HG02798 (cell line): ENCODE data around the gene SOX2.

Experiments used
- ATAC-seq: cut with Tn5 transposase; IDR thresholded peaks from one replicate; pipeline ENCODE4 v1.9.1; 2021; ENCODE audit warnings: mild to moderate bottlenecking; ENCODE audit not compliant: unreplicated experiment, poor library complexity

SOX2 gene

DNA sequence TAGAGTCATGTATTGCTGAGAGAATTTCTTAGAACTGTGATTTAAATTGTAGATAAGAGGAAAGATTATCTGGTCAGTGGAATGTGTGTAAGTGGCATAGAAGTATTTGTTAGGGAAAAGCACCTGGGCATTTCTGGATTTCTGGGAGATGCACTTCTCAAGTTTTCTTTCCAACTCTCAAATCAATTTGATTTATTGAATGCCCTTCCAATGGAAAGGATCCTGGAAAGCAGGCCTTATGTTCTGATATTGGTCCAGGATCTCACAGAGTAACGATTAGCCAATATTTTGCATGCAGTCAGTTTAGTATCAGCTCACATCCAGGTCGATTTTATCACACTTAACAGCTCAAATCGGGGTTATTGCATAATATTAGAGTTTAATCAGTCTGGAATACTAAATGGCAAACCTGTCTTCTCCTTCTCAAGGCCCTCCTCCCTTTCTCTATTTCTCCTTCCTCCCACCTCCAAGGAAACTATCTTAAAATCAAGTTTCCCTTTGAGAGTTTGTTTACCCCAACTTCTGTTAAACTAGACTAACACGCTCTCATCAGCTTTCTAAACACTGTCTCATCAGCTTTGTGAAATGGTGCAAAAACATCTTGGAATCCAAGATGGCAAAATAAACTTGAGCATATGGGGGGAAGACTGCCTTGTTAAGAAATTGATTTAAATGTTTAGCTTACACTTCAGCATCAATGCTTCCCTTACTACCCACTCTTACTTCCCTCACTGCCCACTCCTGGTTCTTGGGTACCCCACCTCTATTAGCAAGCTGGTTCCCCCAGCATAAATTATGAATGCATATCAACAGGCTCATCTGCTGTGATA, 9.5 kb downstream of the SOX2 start:
- ATAC-seq, result no peak

DNA sequence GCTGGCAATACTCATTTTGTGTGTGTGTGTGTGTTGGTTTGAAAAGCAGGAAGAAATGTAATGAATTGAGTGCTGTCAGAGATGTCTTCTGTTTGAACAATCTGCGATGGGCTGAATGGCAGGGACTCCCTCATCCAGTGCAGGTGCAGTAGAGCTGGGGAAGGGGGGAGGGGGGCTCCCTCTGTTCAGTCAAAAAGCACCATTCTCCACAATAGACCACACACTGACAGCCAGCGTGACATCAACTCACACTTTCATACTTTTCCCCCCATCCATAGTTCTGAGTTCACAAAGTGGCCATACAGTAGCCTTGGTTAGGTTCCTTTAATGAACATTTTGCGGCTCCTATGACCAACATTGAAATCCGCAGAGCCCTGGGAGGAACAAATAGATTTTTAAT, 10.4 kb downstream of the SOX2 start:
- ATAC-seq, result no peak

DNA sequence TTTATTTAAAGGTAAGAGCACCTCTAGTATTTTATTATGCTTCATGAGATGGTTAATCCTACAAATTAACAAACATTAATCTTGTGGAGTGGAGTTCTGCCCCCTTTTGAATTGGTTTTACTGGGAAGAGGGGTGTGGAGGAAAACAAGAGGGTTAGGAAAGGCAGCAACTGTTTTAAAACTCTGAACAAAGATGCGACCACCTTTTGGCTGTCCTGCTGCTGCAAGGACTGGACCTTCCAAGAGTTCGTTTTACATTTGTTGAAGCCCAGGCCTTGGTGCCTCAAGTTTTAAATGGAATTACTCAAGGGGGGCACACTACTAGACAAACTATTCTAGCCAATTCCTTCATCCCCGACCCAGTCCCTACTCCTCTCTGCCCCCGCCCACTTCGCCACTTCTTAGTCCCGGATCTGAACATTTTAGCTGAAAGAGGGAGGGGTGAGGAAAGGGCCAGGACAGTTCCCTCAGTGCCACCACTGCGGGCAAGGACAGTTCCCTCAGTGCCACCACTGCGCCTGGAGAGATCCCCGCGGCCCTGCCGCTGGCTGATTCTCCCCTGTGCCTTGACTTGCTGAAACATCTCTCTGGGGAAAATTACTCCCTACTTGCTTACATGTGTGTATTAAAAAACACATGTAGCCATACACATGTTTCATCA, 11.2 kb downstream of the SOX2 start:
- ATAC-seq, result no peak

DNA sequence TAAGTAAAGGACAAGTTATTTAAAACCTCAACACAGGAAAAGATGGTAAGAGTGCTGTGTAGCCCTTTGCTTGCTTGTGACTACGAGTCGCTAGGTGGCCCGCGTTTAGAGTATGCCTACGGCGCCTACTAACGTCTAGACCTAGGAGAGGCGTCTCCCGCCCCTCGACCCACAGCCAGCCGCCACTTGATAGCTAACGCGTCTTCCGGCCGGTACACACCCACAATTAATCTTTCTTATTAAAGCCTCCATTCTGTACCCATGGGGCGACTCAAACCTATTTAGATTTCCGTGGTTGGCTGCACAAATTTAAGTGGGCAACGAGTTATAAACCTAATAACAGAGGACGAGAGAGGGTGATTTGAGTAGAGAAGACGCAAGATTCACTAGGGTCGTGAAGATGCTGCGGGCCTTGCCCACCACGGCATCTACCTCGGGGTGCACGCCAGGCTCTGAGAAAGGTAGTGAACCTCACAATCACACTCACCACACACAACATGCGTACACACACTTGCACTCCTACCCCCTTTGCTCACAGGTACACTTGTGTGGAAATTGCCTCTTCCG, 12.0 kb downstream of the SOX2 start:
- no peak for ATAC-seq

DNA sequence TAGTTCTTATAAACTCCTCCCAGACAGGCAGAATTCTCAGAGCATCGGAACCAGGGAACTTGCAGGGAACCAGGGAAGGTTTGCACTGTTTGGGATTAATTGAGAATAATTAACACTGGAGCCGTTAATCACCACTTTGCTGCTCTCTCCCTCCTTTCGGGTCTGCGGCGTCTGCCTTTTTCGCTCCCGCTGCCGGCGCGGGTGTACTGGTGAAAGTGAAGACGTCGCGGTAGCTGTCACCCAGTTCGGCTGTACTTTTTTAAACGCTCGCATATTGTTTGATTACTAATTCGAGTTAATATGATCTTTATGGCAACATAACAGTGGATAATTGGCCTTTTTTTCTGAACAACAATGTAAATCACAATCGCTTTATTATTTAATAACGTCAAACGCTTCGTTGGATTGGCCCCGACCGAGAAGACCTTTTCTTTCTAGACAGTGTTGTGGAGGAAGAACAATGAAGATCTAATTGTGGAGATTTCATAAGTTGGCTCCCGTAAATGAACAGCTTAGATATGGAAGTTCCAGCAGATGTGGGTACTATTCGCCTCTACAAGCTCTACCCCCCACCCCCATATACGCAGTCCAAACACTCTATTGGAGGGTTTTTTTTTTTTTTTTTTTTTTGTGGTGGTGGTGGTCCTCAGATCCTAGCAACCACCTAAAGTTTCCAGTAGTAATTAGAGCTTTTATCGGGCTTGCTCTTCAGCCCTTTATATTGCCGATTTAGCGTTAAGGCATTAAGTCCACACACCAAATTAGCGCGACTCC, 12.7 kb downstream of the SOX2 start:
- ATAC-seq, result no peak

DNA sequence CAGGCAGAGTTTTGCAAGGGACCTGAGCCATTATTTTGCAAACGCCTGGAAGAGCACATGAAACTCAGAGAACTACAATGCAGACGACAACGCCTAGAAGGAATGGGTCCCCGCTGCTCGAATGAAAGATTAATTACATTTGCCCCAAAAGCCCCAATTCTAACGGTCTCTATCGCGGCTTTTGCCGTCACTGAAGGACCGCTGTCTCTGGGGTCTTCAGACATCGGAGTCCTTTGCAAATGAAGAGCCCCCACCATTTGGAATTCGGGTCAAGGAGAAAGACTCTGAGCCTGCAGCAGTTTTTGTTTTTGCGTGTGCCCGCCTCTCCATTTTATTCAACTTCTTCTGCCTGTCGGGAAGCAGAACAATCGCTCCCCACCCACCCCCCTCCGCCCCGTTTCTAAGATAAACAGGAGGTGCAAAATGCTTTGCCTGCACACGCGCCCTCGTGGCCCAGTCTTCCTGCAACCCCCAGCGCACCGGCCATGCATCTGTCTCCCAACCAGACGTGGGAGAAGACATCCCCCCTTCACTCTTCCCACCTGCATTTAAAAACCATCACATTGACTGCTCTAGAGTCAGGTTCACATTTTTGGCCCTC, 13.5 kb downstream of the SOX2 start:
- no peak for ATAC-seq

DNA sequence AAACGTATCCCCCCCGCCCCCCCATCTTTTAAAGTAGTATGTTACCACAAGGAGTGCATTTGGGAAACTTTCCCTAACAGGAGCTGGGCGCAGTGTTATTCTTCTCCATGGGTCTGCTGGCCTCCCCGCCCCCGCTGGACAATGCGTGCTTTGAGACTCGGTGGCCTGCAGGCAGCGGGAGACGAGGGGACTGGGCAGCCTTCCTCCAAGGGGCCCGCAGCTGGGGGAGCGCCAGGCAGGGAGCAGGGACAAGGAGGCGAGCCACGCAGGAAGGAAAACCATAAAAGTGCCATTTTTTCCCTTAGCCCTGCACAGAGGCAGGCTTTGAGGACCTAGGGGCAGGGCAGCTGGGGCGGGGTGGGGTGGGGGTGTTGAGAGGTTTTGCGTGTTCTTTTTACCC, 14.1 kb downstream of the SOX2 start:
- no peak for ATAC-seq

DNA sequence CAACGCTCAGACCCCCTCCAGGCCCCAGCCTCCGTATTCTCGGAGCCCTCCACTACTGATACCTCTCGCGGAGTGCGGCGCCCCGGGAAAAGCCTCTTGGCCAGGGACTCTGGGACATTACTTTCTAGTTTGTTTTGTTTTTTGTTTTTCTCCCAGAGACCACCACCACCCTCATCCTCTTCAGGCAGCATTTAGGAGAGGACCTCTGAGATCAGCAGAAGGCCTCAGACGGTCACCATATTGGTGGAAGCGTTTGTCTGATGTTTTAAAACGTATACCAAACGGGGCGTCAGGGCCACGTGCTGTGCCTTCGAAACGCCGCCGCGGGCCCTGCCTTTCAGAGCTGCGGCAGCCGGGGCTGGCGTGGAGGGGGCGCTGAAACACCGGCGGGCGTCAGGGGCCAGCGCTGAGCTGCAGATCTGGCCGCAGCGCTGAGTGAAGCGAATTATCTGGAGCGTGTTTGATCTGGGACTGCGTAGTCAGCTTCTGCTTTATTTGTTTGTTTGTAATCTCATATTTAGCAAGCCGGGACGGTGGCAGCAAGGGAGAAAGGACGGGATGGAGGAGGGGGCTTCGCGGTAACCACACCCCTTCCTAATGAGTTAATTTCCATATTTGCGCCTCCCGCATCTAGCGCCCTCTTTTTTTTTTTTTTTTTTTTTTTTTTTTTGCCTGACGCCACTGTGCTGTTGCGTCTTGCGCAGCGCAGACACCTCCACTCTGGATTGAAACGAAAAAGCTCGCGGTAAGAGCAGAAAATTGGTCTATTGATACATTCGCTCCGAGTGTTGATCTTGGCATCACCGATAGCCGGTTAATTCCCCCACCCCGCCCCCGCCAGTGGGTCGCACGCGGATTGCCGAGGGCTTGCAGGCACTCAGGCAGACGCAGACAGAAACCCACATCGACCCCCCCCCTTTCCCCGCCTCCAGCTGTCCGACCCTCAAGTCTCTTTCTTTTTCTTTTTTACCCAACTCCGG, 14.9 kb downstream of the SOX2 start:
- ATAC-seq, result no peak

DNA sequence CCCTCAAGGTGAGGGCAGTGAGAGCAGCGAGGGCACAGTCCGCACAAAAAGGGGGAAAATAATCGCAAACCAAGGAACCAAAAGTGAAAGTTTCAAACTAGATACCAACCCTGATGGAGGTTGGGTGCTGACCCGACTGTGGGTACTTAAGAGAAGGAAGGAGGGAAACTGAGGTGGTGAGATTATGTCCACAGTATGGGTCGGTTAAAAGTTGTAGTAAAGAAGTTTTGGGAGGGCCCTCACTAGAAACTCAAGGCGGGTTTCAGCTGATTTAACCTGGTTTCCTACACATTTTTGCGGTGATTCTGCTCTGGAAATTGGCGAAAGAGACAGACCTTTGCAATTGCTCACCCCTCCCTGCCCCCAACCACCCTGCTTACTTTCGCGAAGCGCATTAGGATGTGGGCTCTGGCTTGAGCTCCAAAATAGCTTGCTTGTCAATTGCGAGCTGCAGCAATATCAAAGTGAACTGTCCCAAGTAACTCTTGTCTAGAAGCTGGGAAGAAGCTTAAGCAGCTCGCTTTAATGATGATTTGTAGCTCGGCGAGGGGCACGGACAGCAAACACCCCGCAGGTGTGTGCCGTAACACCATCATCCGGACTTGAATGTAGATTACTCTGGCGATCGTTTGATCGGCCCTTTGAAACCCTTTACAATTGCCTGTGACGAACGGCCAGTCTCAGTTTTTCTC, 15.8 kb downstream of the SOX2 start:
- ATAC-seq, result no peak

DNA sequence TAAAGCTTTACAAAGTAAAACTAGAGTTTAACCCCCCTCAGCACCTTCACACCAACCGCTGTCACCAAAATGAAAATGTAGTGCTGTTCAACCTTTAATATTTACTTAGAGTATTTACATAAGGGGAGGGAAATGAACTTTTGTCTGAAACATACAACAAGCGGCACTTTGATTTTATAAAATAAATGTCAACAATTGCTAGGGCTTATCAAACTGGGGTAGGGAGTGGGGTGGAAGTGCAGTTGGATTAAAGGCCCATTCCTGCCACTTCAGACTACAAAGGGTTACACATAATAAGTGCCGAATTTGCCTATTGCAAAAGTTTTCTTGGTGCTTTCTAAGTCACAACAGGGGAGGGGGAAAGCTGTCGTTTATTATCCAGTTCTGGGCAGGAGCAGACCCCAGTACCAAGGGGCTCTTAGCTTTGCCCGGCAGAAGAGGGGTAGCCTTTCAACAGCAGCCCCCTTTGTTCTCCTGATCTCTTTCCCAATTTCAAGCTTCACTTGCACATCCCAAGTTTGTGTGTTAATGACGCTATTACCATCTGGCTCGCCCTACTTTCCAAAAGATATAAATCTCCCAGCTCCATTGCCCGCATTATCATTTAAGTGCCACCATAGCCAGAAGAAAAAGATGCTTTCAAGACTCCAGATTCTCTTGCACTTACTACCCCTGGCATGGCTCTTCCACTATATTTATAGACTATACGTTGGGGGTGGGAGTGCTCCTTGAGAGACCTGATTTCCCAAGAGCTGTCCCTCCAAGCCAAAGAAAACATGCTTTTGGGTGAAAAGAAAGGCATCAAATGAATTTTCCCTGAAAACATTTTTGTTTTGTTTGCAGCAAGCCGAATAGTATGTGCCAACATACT, 17.0 kb downstream of the SOX2 start:
- ATAC-seq, result no peak

DNA sequence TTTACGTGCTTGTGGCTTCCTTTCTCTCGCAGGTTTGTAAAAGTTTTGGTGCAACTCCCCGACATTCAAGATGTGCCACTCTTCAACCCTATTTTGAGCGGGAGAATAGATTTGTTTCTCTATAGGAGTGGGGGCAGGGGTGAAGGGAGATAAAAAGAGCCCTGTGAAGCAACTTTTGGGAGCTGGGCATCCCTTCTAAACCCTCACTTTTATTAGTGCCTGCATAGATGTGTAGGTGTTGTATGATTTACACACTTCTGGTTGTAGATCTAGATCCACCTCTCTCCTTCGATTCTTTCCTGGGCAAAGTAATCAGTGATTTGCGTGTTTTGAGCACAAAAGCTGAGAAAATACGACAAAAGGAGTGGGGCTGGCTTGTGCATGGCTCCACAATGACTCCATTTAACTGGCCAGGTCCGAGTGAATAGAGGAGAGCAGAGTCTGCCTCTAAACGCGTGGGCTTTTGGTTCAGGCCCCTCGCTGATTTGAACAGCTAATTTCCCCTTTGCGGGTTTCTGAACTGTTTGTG, 17.7 kb downstream of the SOX2 start:
- ATAC-seq, result no peak

DNA sequence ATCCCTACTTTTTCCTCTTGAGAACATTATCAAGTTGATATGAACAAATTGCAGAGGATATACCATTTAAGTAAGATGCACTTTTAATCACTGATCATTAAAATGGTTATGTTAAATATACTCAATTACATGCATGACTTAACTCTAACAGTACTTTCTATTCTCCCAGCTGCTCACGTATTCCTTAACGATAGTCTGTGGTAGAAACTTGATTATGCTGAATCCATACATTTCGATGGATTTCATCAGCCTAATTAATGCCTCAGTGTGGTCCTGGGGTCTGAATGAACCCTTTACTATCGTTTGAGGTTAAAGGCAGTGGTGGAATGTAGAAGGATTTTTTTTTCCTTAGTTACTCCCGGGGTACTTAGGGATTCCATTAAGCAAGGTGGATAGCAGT, 18.6 kb downstream of the SOX2 start:
- ATAC-seq, result no peak

DNA sequence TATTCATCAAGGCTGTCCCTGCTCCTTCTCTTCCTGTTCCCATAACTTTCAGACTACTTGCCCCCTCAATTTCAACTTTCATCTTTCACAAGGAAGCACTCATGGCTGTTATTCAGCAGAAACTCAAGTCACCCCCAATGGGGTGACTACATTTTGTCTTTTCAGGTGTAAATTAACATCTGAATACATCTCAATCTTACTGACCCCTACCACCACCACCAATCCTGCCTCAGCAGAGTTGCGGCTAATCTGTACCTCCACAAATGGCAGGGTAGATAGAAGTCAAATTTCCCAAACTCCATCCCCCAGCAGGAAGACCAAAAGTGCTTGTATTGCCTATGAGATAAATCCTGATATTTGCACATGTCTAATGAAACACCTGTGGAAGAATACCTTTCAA, 19.2 kb downstream of the SOX2 start:
- ATAC-seq, result no peak

DNA sequence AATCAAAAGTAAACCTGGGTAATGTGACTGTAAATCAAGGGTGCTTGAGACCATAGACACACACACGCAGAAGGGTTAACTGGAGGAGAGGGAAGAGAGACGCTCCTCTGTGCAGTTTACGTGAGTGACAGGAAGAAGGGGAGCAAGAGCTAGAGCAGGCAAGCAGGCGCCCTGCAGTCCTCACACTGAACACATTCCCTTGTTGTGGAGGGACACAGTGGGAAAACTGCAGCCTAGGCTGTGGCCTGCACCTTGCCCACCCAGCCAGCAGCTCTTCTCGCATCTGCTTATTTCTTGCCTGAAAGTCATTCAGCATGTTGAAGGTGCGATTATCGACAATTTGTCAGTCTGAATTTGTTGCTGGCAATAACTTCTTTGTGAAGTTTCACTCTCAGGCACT, 24.2 kb downstream of the SOX2 start:
- no peak for ATAC-seq

DNA sequence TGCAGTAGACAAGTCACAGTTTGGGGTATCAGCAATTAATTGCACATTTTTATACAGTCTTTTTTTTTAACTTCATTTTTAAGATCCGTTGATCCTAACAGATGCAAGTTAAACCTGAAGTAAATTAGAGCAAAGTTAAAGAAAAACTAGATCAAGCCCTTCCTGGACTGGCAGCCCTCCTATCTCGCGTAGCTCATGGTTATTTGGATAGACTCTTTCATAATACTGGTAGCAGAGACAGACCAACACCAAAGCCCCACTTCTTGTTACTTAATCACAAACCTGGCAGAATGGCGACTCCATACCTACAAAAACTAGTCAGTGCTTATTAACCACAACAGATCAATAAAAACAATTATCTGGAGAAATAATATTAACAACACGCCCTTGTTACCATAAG, 26.8 kb downstream of the SOX2 start:
- ATAC-seq, result no peak

DNA sequence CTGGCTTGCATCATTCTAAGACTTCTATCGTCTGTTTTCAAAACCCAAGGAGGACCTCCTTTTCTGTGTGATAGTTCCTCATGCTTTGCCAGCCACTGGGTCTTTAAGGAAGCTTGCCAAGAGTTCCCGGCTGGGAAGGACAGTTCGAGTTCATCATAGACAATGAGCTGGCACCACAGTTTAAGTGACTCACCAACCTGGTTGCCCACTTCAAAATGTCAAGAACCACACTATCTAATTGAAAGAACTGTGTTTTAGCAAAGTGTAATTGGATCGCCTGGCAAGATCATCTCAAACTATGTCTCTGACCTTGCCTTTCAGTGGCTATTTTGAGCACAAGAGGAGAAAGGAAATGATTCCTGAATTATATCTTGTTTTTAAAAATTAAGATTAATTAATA, 27.9 kb downstream of the SOX2 start:
- ATAC-seq, result no peak

DNA sequence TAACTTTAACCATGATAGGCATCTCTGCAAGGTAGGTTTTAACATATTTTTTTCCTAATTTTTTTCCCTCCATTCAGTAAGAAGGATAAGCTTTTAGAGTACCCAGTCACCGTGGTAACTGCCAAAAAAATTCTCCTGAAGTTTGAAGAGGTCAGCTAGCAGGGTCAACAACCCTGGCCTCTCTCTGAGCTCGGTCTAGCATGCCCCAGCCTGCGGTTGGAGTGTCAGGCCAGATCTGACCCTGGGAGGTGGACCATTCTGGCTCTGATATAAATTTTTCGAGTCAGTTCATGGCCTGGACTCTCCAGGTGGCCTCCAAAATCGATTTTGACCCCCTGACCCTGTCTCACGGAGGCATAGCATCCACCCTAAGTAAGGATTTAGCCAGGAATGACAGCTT, 29.7 kb downstream of the SOX2 start:
- ATAC-seq, result no peak

DNA sequence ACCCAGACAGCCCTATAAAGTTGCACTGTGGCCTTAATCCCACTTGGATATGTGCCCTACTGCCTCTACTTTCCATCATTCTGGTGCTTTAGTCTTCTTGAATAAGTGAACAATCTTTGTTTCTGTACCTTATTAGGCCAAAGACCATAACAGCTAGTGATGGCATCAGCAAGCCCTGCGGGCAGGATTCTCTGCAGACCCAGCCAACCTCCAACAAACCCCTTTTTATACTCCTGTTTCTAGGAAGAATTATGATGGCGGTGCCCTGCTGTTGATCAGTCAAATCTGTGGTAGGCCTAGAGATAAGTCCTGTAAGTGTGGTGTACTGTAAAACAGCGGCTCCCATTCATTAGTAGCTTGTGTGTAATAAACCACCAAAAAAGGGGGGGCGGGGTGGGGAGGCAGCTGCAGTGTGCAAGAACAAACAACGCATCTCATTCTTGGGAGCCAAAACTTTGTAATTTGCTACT, 40.5 kb downstream of the SOX2 start:
- no peak for ATAC-seq
